Activated B cell treated with CpG ODN at 0.5 μM for 24 hours (primary cell): ENCODE measurements around the gene OBSCN. TPM values are rescaled to one million over a fixed set of nuclear protein-coding genes. Genes with fewer than 3 reads are reported as not detected.

Experiments used
- ATAC-seq: fragments of 200-7000 bp; cut with Tn5 transposase; one replicate; pipeline ENCODE4 v1.10.0; 2021; ENCODE audit warnings: low read depth, mild to moderate bottlenecking, moderate library complexity
- CTCF ChIA-PET: fragments of 350-600 bp; sonication (Branson Sonifier 250); formaldehyde crosslinking; loops from one replicate; lab custom pipeline; 2021; ENCODE audit warnings: antibody characterized with exemption; lab: Charles Lee
- POLR2A ChIA-PET: fragments of 350-600 bp; sonication (Branson Sonifier 250); formaldehyde crosslinking; loops from one replicate; lab custom pipeline; 2021; ENCODE audit warnings: antibody characterized with exemption; lab: Charles Lee
- DNase-seq: peaks from one replicate; pipeline ENCODE4 v3.0.0; 2022
- H3K27ac Mint-ChIP-seq: one replicate; pipeline ENCODE4 v1.8.0; 2020; ENCODE audit warnings: mixed read lengths
- H3K27me3 Mint-ChIP-seq: one replicate; pipeline ENCODE4 v1.8.0; 2021; ENCODE audit warnings: mixed read lengths
- H3K36me3 Mint-ChIP-seq: one replicate; pipeline ENCODE4 v1.8.0; 2021; ENCODE audit warnings: low read depth, mixed read lengths
- H3K4me1 Mint-ChIP-seq: one replicate; pipeline ENCODE4 v1.8.0; 2021; ENCODE audit warnings: mixed read lengths
- H3K4me3 Mint-ChIP-seq: one replicate; pipeline ENCODE4 v1.8.0; 2020; ENCODE audit warnings: mild to moderate bottlenecking, mixed read lengths
- H3K9me3 Mint-ChIP-seq: one replicate; pipeline ENCODE4 v1.8.0; 2020; ENCODE audit warnings: mixed read lengths
- CTCF ChIP-seq: fragments of 200-600 bp; IDR thresholded peaks from one replicate; pipeline ENCODE4 v1.8.0; 2022; ENCODE audit warnings: antibody characterized with exemption, mild to moderate bottlenecking
- intact Hi-C: fragments of 100-400 bp; cut with micrococcal nuclease; formaldehyde crosslinking; loops from one replicate; pipeline ENCODE4 v1.15.1; 2024
- total RNA-seq: library from RNA; stranded (reverse); gene quantifications from 2 replicates; pipeline ENCODE4 v1.2.3, GENCODE V29; 2022

The OBSCN gene
- total RNA-seq, 1 donor from 2014 or later: 19.8 TPM

DNA sequence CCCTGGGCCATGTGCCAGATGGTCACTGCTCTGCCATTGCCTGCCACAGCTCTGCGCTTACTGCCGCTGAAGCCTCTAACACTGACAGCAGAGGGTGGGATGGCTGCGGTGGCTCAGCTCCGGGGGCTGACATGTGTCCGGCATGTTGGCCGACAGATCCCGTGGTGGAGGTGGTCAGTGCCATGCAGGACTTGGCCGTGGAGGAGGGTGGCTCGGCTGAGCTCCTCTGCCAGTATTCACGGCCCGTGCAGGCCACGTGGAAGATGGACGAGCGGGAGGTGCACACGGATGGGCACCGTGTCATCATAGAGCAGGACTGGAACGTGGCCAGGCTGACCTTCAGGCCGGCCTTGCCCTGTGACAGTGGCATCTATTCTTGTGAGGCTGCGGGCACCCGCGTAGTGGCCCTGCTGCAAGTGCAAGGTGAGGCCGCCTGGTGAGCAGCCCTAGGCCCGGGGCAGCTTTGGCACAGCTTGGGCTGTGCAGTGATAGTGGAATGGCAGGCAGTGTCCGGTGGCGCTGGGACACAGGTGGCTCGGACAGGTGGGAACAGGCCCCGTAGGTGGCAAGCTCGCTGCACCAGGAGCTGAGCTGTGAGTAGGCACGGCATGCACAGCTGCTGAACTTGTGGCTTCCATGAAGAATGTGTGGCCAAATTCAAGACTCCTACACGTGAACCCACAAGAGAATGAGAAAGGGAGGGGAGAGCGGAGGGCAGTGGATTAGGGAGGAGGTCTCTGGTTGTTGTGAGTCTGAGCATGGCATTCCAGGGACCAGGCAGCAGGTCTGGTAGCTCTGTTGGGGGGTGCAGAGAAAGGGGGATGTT is 107.0 kb downstream of the OBSCN start:
- ChIA-PET POLR2A (no interaction called here), CTCF (no interaction called here)
- Mint-ChIP-seq H3K36me3 (no peaks in the 10 kb centered on the region), H3K4me3 (no peak overlapping the region), H3K27me3 (no peaks in the 10 kb centered on the region), H3K9me3 (peaks cover 7% of the 10 kb centered on the region), H3K4me1 (no peaks in the 10 kb centered on the region), H3K27ac (no peak overlapping the region)
- no peak for DNase-seq
- TF ChIP-seq CTCF: no peak
- no peak for ATAC-seq
- intact Hi-C loops: no loop called here

GRCh38 chr1:228315484-228315944 is 107.7 kb downstream of the OBSCN start:
- intact Hi-C loops: no loop called here
- H3K4me1 Mint-ChIP-seq: no peaks in the 10 kb centered on the region
- ATAC-seq (no peak), DNase-seq (no peak)
- peaks cover 7% of the 10 kb centered on the region for H3K9me3 Mint-ChIP-seq
- TF ChIP-seq CTCF: no peak
- POLR2A ChIA-PET: no interaction called here
- H3K36me3 Mint-ChIP-seq: no peaks in the 10 kb centered on the region
- no peaks in the 10 kb centered on the region for H3K27me3 Mint-ChIP-seq
- no peak overlapping the region for H3K27ac Mint-ChIP-seq
- CTCF ChIA-PET: no interaction called here
- H3K4me3 Mint-ChIP-seq: no peak overlapping the region

DNA sequence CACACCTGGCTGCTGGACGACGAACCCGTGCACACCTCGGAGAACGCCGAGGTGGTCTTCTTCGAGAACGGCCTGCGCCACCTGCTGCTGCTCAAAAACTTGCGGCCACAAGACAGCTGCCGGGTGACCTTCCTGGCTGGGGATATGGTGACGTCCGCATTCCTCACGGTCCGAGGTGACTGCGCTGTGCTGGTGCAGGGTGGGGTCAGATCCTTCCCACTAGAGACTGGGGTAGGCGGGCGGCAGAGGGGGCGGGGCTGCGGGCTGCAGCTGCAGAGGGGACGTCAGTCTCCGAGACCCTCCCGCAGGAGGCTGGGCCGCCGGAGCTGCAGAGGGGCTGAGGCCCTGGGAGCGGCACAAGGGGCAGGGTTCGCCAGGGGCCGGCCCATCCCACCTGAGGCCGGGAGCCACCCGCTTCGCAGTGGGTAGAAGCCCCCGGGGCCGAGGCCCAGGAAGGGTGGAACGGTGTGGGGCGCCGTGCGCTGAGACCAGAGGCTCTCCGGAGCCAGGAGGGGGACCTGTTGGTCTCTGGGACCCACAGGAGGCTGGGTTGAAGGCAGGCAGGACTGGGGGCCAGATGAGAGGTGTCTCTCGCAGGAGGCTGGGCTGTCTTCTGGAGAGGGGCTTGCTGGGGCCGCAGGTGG is 108.2 kb downstream of the OBSCN start:
- intact Hi-C loops: no loop called here
- TF ChIP-seq CTCF: no peak
- Mint-ChIP-seq H3K9me3 (peaks cover 7% of the 10 kb centered on the region), H3K4me1 (no peaks in the 10 kb centered on the region), H3K36me3 (no peaks in the 10 kb centered on the region), H3K4me3 (no peak overlapping the region), H3K27ac (no peak overlapping the region), H3K27me3 (no peaks in the 10 kb centered on the region)
- ATAC-seq (no peak), DNase-seq (peak; percentile 12)
- POLR2A ChIA-PET: no interaction called here
- CTCF ChIA-PET: no interaction called here

DNA sequence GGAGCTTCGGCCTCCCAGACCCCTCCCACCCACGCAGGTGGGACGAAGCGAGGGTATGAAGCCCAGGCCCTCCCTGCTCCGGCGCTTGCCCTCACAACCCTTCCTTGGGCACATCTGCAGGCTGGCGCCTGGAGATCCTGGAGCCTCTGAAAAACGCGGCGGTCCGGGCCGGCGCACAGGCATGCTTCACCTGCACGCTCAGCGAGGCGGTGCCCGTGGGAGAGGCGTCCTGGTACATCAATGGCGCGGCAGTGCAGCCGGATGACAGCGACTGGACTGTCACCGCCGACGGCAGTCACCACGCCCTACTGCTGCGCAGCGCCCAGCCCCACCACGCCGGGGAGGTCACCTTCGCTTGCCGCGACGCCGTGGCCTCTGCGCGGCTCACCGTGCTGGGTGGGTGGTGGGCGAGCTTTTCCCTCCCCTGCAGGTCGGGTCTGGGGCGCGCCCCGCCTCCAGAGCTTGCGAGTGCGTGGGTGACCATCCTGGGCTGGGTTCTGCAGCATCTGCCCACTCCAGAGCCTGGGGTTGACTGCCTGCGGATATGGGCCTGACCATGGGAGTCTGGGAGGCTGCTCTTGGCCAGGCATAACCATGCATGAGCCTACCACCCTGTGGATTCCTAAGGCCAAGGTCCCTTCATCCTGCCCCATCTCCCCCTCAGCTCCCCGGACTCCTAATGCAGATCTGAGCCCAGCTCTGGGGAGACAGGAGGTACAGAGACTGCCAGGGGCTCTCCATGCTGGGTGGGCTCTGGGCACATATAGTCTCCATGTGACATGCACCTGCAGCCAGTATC is 108.9 kb downstream of the OBSCN start:
- intact Hi-C loops: no loop called here
- Mint-ChIP-seq H3K9me3 (peaks cover 7% of the 10 kb centered on the region), H3K27me3 (no peaks in the 10 kb centered on the region), H3K4me1 (no peaks in the 10 kb centered on the region), H3K36me3 (no peaks in the 10 kb centered on the region), H3K27ac (no peak overlapping the region), H3K4me3 (no peak overlapping the region)
- ChIA-PET POLR2A (no interaction called here), CTCF (no interaction called here)
- ATAC-seq (no peak), DNase-seq (no peak)
- no peak for TF ChIP-seq CTCF

GRCh38 chr1:228317411-228317828 is 109.6 kb downstream of the OBSCN start:
- intact Hi-C loops: no loop called here
- no peak for TF ChIP-seq CTCF
- DNase-seq (peak; percentile 9), ATAC-seq (no peak)
- ChIA-PET CTCF (no interaction called here), POLR2A (no interaction called here)
- peaks cover 7% of the 10 kb centered on the region for H3K9me3 Mint-ChIP-seq
- no peak overlapping the region for H3K4me3 Mint-ChIP-seq
- H3K36me3 Mint-ChIP-seq: no peaks in the 10 kb centered on the region
- no peaks in the 10 kb centered on the region for H3K27me3 Mint-ChIP-seq
- no peak overlapping the region for H3K27ac Mint-ChIP-seq
- no peaks in the 10 kb centered on the region for H3K4me1 Mint-ChIP-seq
